Body of pancreas (tissue), 4 donors: ENCODE results near the gene CEACAM20. TPM values are rescaled to one million over a fixed set of nuclear protein-coding genes. Genes with fewer than 3 reads are reported as not detected.
"Not testable (repeated sequence)": the region's sequence is repeated elsewhere in the genome, so short reads cannot be mapped to it uniquely, and the experiment has no call there.

Source experiments
- ATAC-seq: fragments of 150-250 bp; one replicate; pipeline ENCODE4 v1.9.1; 2016
- DNase-seq, 4 donors: peaks; one replicate each; pipeline ENCODE4 v3.0.0-alpha.2; 2019
- H3K27ac ChIP-seq, 4 donors: fragments of 200-600 bp; sonication (generic); 1 replicate in 3 of 4; 2 replicates in 1 of 4; pipeline versions ENCODE4 v1.5.1 to v1.6.1; 2016 to 2019; ENCODE audit warnings: mild to moderate bottlenecking in 1 of 4, mixed read lengths in 1 of 4, moderate library complexity in 1 of 4
- H3K27me3 ChIP-seq, 2 donors: fragments of 200-600 bp; sonication (generic); one replicate each; pipeline ENCODE4 v1.6.0; 2016; ENCODE audit warnings: mild to moderate bottlenecking in 1 of 2
- H3K36me3 ChIP-seq, 2 donors: fragments of 200-600 bp; sonication (generic); replicated peaks in 1 of 2; 2 replicates each; pipeline ENCODE4 v1.5.1; 2016; ENCODE audit warnings: low read depth in 2 of 2; ENCODE audit not compliant: insufficient read depth in 1 of 2
- H3K4me1 ChIP-seq: fragments of 200-600 bp; sonication (generic); one replicate; pipeline ENCODE4 v1.6.0; 2016
- H3K4me3 ChIP-seq, 2 donors: fragments of 200-600 bp; sonication (generic); 1 replicate in 1 of 2; 2 replicates in 1 of 2; pipeline ENCODE4 v1.5.1; 2016 to 2019
- H3K9me3 ChIP-seq, 3 donors: fragments of 200-600 bp; sonication (generic); 1 replicate in 2 of 3; 2 replicates in 1 of 3; pipeline ENCODE4 v1.5.1; 2016
- POLR2A ChIP-seq, 3 donors: fragments of 450-650 bp; IDR thresholded peaks; one replicate each; pipeline ENCODE4 v1.6.1; 2016; ENCODE audit warnings: antibody characterized with exemption in 3 of 3, mild to moderate bottlenecking in 2 of 3
- WGBS, 2 donors: methylation state at CpG; one replicate each; pipeline ENCODE4 v1.1.5; 2017; 5-methylcytosine and 5-hydroxymethylcytosine counted together
- intact Hi-C: fragments of 100-400 bp; cut with DNase I; formaldehyde crosslinking; loops from one replicate; pipeline ENCODE4 v1.15.1; 2023
- small RNA-seq: library from RNA; depleted of rRNA; stranded (forward); fragments of <200 nt; gene quantifications from one replicate; pipeline ENCODE3, GENCODE V24; 2016
- total RNA-seq, 2 donors: library from RNA; depleted of rRNA; stranded (reverse); fragments of >200 nt; gene quantifications; one replicate each; pipeline ENCODE4 v1.1.0, GENCODE V29; 2016
- TF ChIP-seq, protein P1 (sequence below), 7 experiments: fragments of 450-650 bp in 4 of 7; fragments of 200-600 bp in 3 of 7; sonication (generic) in 3 of 7; IDR thresholded peaks; one replicate each; pipeline ENCODE4 v1.5.1; 2016 to 2019; ENCODE audit warnings: antibody characterized with exemption in 7 of 7

The CEACAM20 gene
- total RNA-seq, 2 donors from 2014 or later = not detected

DNA sequence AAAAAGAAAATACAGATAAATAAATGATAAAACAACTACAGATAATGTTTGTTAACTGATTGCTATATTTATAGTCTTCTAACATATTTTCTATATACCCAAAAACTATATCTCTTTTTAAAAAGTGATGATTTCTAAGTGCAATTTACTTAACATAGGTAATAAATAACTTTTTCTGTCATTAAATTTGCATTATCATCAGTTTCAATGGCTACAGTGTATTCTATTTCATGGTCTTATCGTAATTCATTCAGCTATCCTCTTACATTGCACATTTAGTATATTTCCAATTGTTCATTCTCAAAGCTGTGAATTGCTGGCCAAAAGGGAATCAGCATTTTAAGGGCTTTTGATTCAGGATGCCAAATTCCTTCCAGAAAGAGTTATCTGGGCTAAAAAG lies 32.8 kb downstream of the CEACAM20 start:
- H3K9me3 ChIP-seq = peaks cover 0 to 54% (median 0%) of the 10 kb centered on the region in 3 donors
- 100% methylated on average over 1 of the region's 1 CpG for WGBS, 2 donors

DNA sequence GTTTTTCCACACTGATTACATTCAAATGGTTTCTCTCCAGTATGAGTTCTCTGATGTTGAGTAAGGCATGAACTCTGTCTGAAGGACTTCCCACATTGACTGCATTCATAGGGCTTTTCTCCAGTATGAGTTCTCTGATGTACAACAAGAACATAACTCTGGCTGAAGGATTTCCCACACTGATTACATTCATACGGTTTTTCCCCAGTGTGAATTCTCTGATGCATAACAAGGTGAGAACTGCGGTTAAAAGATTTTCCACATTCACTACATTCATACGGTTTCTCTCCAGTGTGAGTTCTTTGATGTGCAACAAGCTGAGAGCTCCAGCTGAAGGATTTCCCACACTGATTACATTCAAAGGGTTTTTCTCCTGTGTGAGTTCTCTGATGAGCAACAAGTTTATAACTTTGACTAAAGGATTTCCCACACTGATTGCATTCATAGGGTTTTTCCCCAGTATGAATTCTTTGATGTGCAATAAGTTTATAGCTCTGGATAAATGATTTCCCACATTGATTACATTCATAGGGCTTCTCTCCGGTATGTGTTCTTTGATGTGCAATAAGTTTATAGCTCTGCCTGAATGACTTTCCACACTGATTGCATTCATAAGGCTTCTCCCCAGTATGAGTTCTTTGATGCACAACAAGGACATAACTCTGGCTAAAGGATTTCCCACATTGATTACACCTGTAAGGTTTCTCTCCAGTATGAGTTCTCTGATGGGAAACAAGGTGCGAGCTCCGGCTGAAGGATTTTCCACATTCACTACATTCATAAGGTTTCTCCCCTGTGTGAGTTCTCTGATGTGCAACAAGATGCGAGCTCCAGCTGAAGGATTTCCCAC lies 52.7 kb downstream of the CEACAM20 start:
- WGBS, 2 donors = 93 to 94% methylated on average over 7 of the region's 7 CpGs
- ATAC-seq (no peak), DNase-seq (no peak)
- no peak overlapping the region for H3K4me3 ChIP-seq
- H3K36me3 ChIP-seq = peaks cover 30 to 34% of the 10 kb centered on the region in 2 donors
- H3K9me3 ChIP-seq = peaks cover 0 to 95% (median 21%) of the 10 kb centered on the region in 3 donors
- TF ChIP-seq POLR2A (IDR thresholded peaks at IDR 0.05) = no peak
- TF ChIP-seq, protein P1, sequence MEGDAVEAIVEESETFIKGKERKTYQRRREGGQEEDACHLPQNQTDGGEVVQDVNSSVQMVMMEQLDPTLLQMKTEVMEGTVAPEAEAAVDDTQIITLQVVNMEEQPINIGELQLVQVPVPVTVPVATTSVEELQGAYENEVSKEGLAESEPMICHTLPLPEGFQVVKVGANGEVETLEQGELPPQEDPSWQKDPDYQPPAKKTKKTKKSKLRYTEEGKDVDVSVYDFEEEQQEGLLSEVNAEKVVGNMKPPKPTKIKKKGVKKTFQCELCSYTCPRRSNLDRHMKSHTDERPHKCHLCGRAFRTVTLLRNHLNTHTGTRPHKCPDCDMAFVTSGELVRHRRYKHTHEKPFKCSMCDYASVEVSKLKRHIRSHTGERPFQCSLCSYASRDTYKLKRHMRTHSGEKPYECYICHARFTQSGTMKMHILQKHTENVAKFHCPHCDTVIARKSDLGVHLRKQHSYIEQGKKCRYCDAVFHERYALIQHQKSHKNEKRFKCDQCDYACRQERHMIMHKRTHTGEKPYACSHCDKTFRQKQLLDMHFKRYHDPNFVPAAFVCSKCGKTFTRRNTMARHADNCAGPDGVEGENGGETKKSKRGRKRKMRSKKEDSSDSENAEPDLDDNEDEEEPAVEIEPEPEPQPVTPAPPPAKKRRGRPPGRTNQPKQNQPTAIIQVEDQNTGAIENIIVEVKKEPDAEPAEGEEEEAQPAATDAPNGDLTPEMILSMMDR (IDR thresholded peaks at IDR 0.05) = no peak
- no peaks in the 10 kb centered on the region for H3K4me1 ChIP-seq
- H3K27me3 ChIP-seq = no peaks in the 10 kb centered on the region
- H3K27ac ChIP-seq = no peak overlapping the region
- intact Hi-C loops = no loop called here

More for the DNA sequence above, 32.8 kb downstream of the CEACAM20 start:
- Histone ChIP-seq H3K4me3 (no peak overlapping the region), H3K27me3 (no peaks in the 10 kb centered on the region), H3K27ac (no peak overlapping the region), H3K36me3 (peaks cover 24 to 40% of the 10 kb centered on the region in 2 donors), H3K4me1 (peaks cover 23% of the 10 kb centered on the region)
- ATAC-seq = no peak
- no peak for TF ChIP-seq POLR2A (IDR thresholded peaks at IDR 0.05)
- TF ChIP-seq, protein P1 (IDR thresholded peaks at IDR 0.05) = no peak
- intact Hi-C loops = no loop called here
- DNase-seq = no peak

DNA sequence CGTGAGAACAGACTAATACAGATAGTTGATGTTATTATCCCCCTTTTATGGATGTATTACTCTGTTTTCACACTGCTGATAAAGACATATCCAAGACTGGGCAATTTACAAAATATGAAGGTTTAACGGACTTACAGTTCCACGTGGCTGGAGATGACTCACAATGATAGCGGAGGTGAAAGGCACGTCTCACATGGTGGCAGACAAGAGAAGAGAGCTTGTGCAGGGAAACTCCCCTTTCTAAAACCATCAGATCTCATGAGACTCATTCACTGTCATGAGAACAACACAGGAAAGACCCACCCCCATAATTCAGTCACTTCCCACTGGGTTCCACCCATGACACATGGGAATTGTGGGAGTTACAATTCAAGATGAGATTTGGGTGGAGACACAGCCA lies 60.7 kb downstream of the CEACAM20 start:
- H3K27me3 ChIP-seq = not testable (repeated sequence)

DNA sequence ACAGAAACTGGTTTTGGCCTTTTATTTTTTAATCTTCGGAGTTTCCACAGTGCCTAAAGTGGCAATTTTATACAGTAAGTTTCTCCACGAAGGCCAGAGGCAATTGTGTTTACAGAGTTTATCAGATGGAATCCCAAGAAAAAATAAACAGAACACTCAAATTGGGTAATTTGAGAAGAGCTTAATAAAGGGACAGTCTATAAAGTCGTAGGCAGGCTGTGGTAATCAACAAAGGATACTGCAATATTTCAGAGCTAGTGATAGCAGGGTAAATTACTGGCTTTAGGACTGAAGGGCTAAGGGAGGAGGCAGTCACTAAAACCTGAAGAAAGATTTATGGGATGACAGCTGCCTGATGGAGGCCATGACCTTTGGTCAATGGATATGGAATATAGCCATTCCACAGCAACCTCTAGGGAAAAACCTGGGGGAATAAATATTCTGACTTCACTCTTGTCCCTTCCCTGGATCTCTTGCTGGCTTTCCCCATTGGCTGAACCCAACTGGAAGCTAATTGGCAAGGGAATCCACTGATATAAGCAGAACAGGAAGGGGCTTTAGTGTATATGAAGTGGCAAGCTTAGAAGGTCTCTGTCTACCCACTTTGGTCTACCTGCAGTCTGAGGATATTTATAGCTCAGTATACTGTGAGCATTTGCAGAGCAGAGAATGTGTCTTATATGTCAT lies 66.7 kb downstream of the CEACAM20 start:
- H3K27me3 ChIP-seq, DNase-seq, intact Hi-C loops, H3K4me1 ChIP-seq, H3K4me3 ChIP-seq, H3K27ac ChIP-seq, H3K36me3 ChIP-seq, ATAC-seq: not testable (repeated sequence)
- 28 to 38% methylated on average over 3 of the region's 3 CpGs for WGBS, 2 donors
- H3K9me3 ChIP-seq = peaks cover 0 to 16% (median 0%) of the 10 kb centered on the region in 3 donors

More for the DNA sequence above, 60.7 kb downstream of the CEACAM20 start:
- H3K4me1 ChIP-seq, H3K36me3 ChIP-seq, intact Hi-C loops, DNase-seq, ATAC-seq, H3K4me3 ChIP-seq, H3K27ac ChIP-seq: not testable (repeated sequence)
- H3K9me3 ChIP-seq = peaks cover 0 to 61% (median 4%) of the 10 kb centered on the region in 3 donors
- WGBS, 2 donors = 57 to 80% methylated on average over 5 of the region's 5 CpGs

Small RNAs within 50 kb of the gene (small RNA-seq; reads per million reads assigned to genes)
- gene AC243964.1 = not detected

Other genes with a start within 250 kb of the CEACAM20 start
- gene ZNF235, start 224.7 kb downstream of the CEACAM20 start, total RNA-seq = 1 to 10 TPM; 2.6 to 4.4 TPM
- 1 to 10 TPM; 3.6 to 8.6 TPM for gene ZNF112, start 173.0 kb downstream of the CEACAM20 start, total RNA-seq
- gene ZNF285, start 128.1 kb downstream of the CEACAM20 start, total RNA-seq = 1 to 10 TPM in 1 of 2 donors, under 1 TPM in 1; 0.99 to 2.3 TPM
- 1 to 10 TPM in 1 of 2 donors, under 1 TPM in 1; 0.99 to 2.6 TPM for gene ZNF229, start 81.2 kb downstream of the CEACAM20 start, total RNA-seq
- 10 to 100 TPM in 1 of 2 donors, 1 to 10 TPM in 1; 2.6 to 12.2 TPM for gene ZNF180, start 29.2 kb downstream of the CEACAM20 start, total RNA-seq
- 1 to 10 TPM in 1 of 2 donors, not detected in 1; 3.1 TPM for gene IGSF23, start 83.9 kb upstream of the CEACAM20 start, total RNA-seq
- 10 to 100 TPM; 36.8 to 55.4 TPM for gene PVR, start 114.2 kb upstream of the CEACAM20 start, total RNA-seq
- 1 to 10 TPM; 3.9 to 5.3 TPM for gene CEACAM19, start 141.8 kb upstream of the CEACAM20 start, total RNA-seq
- 1 to 10 TPM in 1 of 2 donors, under 1 TPM in 1; 0.33 to 1.3 TPM for gene CEACAM16, start 169.5 kb upstream of the CEACAM20 start, total RNA-seq
- 10 to 100 TPM; 26.2 to 72.5 TPM for gene BCL3, start 219.0 kb upstream of the CEACAM20 start, total RNA-seq
- 10 to 100 TPM; 18.5 to 23.6 TPM for gene CBLC, start 248.2 kb upstream of the CEACAM20 start, total RNA-seq